Epithelial cell of proximal tubule (primary cell): ENCODE measurements around the gene CACNA1E. TPM values are rescaled to one million over a fixed set of nuclear protein-coding genes. Genes with fewer than 3 reads are reported as not detected.

Source experiments
- DNase-seq: peaks from one replicate; pipeline ENCODE4 v3.0.0-alpha.2; 2011; ENCODE audit warnings: low read depth
- H3K4me3 ChIP-seq: 2 replicates; pipeline ENCODE4 v1.5.1; 2011; ENCODE audit warnings: low read depth, mild to moderate bottlenecking, low read length
- total RNA-seq: library from RNA; depleted of rRNA; stranded (reverse); fragments of >200 nt; gene quantifications from 2 replicates; pipeline ENCODE4 v1.2.3, GENCODE V29; 2015
- TF ChIP-seq, protein P1 (sequence below): conservative IDR thresholded peaks from 2 replicates; pipeline ENCODE4 v1.5.1; 2012; ENCODE audit warnings: low read depth, mild to moderate bottlenecking, low read length

The CACNA1E gene
- total RNA-seq, 1 donor from 2014 or later = 0.06 TPM

DNA sequence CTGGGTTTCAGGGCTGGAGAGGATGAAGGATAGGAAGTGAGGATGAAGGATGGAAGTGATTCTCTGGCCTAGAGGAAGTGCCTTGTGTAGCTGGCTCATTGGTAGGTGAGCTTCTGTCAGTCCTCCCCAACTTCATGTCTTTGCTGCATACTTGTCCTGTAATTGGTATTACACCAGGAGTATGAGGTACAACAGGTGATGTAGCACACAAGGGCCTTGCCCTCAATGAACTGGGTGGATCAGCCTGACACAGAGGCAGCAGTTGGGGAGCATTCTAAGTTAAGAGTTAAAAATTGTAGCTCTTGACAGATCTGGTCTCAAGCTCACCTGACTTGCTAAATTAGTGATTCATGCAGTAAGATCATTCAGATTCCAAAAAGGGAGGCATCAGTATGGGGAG is 37.9 kb upstream of the CACNA1E start:
- TF ChIP-seq, protein P1, sequence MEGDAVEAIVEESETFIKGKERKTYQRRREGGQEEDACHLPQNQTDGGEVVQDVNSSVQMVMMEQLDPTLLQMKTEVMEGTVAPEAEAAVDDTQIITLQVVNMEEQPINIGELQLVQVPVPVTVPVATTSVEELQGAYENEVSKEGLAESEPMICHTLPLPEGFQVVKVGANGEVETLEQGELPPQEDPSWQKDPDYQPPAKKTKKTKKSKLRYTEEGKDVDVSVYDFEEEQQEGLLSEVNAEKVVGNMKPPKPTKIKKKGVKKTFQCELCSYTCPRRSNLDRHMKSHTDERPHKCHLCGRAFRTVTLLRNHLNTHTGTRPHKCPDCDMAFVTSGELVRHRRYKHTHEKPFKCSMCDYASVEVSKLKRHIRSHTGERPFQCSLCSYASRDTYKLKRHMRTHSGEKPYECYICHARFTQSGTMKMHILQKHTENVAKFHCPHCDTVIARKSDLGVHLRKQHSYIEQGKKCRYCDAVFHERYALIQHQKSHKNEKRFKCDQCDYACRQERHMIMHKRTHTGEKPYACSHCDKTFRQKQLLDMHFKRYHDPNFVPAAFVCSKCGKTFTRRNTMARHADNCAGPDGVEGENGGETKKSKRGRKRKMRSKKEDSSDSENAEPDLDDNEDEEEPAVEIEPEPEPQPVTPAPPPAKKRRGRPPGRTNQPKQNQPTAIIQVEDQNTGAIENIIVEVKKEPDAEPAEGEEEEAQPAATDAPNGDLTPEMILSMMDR = no peak
- DNase-seq = no peak
- H3K4me3 ChIP-seq = no peak overlapping the region

DNA sequence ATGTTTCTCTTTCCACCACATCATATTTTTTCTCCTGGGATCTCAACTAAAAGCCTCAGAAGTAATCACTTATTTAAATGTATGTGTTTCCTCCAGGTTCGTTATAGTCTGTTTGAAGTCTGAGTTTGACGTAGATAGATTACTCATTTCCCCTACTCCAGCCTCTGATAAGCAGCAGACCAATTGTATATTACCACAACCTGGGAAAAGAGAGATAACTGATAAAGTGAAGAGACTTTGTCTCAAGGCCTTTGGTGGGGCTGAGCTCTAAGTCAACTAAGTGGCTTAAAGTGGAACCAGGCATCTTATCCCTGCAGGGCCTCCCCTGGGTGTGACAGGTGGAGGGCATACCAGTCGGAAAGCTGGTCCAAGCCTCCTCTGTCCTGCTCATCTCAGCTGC is 34.9 kb upstream of the CACNA1E start:
- TF ChIP-seq, protein P1 = no peak
- DNase-seq = no peak
- H3K4me3 ChIP-seq = no peak overlapping the region

DNA sequence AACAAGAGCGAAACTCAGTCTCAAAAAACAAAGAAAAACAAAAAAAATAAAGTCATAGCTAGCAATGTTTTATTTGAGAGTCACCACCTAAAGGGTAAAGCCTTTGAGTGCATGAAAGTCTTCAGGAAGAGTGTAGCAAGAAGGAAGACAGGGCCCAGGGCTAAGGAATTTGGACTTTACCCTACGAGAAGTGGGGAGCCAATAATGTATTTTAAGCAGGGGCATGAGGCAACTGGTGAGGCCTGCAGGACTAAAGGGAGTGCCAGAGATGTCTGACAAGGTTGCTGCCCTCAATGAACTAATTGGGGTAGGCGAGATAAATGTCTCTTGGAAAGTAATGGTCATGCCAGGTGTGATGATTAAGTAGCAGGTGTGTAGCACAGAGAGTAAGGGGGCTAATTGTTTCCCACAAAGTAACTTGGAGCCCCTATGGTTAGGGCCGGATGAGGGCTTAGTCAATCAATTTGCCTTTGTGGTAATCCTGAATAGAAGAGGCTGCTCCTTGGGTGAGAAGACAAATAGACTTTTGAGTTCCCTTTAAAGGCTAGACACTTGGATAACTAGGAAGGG is 31.6 kb upstream of the CACNA1E start:
- TF ChIP-seq, protein P1 = no peak
- H3K4me3 ChIP-seq = no peak overlapping the region
- DNase-seq = no peak

DNA sequence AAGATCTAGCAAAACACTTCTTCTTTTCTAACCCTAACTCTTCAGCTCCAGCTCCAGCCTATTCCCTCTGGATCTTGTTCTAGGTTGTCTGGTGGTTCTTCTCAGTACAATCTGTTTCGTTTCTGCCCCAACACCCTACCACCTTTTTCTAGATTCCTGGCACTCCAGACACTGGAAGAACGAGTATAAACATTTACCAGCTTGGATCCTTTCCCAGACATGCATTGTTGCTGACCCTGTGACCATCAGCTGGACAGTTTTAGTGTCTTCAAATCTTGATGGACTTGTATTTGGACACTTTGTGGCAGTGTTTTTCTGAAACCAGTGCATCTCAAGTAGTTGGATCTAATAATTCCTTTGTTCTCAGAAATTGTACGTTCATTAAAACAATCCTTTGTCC is 30.6 kb upstream of the CACNA1E start:
- TF ChIP-seq, protein P1 = no peak
- DNase-seq = peak; percentile 62

DNA sequence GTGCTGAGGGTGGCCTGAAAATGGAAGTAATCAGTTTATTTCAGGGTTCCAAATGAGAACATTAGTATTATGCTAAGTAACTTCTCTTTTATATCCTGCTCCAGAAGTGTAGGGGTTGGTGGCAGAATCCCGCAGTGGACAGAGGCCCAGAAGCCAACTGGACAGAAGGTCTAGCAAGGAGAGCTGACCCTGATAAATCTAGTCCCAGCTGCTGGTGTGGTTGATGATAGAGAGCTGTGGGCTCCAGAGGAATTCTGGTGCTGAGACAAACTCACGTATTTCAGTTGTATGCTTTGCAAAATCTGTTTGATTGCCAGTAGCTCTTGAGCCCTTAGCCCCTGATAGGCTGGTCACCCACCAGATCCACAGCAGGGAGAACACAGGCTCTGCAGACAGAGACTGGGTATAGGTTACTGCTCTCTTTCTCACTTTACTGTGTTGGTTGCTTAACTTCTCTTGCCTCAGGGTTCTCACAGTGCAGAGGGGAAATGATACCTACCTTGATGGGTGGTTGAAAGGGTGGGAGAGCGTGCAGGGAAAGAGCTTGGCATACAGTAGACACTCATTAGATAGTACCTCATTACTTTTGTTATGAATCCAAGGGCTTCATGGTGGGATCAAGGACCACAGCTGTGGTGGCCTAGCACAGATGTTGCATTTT is 29.6 kb upstream of the CACNA1E start:
- H3K4me3 ChIP-seq = no peak overlapping the region
- TF ChIP-seq, protein P1 = no peak
- DNase-seq = no peak

More for the DNA sequence above, 30.6 kb upstream of the CACNA1E start:
- H3K4me3 ChIP-seq = no peak overlapping the region

DNA sequence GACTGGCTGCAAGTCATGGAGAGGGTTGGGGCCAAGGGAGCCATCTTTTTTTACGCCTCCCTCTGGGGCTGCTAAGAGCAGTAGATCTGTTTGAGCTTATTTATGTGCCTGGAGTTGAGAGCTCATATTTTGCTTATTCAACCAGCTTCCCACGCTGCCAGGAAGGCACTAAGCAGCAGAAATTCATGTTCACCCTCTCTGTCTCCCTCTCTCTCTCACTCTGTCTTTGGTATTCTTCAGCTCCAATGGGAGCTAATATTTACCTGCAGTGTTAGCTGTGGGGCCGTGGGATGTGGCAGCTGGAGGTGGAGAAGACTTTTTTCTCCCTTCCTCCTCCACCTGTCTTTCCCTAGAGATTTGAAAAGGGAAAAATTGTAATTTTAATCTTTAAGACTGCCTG is 26.8 kb upstream of the CACNA1E start:
- DNase-seq = no peak
- TF ChIP-seq, protein P1 = no peak
- H3K4me3 ChIP-seq = no peak overlapping the region

DNA sequence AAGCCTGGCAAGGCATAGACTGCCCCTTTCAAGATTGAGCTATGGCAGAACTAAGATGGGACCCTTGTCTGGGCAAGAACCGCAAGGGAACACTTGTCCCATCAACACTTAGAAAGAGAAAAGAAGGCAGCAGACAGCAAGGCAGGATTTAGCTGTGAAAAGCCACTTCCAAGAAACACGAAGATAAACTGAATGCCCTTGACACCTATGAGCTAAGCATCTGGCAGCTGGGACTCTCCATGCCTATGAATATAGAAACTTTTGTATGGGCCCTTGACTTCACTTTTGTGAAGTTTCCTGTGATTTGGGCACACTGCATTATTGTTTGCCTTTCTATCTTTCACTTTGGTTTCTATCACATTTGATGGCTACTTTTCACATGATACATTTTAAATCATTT is 24.9 kb upstream of the CACNA1E start:
- H3K4me3 ChIP-seq = no peak overlapping the region
- TF ChIP-seq, protein P1 = no peak
- DNase-seq = no peak
